Stimulated activated CD8-positive, alpha-beta memory T cell treated with anti-CD3 and anti-CD28 coated beads, Interleukin-7, amount 100 ng/mL, for 1 hour (primary cell): ENCODE results near the gene ROCK1.
"Not testable (repeated sequence)": the region's sequence is repeated elsewhere in the genome, so short reads cannot be mapped to it uniquely, and the experiment has no call there.

ENCODE experiments used
- DNase-seq, 2 donors: peaks; one replicate each; pipeline ENCODE4 v3.0.0-alpha.2; 2020; ENCODE audit warnings: low read depth in 2 of 2

ROCK1 gene

DNA sequence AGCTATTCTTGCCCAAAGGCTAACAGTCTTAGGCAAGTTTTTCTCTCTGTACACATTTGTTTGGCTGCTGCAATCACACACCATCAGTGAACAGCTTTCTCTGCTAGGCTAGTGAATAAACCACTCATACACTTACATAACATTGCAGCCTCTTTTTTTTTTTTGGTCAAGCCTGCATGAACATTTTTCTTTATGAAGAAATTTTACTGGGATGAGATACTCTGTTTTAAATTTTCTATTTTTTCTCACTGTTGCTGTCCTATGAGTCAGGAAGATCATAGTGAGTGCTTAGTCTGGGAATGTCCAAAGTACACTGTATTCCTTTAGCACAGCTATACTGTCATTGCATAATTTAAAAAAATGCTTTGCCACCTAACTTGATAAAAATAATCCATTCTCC lies 58.5 kb downstream of the ROCK1 start:
- DNase-seq = no peak

DNA sequence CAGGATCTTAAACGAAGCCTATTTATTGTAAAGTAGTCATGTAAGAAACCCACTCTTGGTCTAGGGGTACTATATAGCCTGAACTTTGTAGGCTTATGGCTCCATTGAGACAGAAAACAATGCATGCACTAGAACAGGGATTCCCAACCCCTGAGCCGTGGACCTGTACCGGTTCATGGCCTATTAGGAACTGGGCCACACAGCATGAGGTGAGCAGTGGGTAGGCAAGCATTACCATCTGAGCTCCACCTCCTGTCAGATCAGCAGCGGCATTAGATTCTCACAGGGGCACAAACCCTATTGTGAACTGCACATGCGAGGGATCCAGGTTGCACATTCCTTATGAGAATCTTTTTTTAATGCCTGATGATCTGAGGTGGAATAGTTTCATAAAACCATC lies 59.2 kb downstream of the ROCK1 start:
- no peak for DNase-seq

DNA sequence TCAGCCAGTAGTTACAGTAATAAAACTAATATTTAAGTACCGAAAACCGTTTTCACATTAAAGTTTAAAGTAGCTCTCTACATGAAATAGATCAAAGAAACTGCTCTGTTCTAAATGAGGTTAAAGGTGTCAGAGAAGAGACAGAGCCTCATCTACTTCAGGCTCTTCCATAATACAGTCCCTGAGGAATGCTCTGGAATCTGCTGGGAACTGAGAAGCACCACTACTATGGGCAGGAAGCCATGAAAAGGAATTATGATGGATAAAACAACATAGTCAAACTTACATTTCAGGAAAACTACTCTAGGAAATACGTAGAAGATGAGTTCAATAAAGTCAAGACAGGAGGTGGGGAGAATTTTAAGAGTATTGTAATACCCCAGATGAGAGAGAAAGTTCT lies 60.0 kb downstream of the ROCK1 start:
- DNase-seq = no peak

DNA sequence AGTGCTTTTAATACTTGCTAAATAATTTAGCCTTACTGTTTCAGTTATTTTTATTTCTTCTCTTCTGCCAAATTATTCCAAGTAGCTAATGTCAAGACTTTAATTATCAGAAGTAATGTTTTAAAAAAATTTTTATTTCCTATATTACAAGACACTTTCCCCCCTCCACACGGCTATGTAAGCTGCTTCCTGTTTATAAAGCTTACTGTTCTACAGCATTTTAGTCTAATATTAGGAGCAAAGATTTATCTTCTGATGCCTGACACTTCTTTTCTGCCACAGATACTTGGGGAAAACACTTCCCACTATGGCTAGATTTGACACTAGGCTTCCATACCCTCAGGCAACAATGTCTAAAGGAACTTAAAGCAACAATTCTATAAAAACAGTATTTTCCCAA lies 62.3 kb downstream of the ROCK1 start:
- no peak for DNase-seq

DNA sequence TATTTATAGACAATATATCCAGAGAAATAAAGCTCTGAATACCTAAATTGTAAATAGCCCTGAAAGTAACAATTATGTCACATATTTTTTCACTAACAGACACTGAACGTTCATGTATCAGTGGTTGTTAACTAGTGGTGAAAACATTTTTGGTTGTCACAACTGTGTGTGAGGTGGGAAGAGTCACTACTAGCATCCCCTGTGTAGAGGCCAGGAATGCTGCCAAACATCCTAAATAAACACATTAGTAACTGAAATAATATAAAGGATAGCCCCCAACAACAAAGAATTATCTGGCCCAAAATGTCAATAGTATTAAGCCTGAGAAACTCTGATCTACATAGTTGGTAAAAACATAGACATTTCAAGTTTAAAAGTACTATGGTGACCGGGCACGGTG lies 64.5 kb downstream of the ROCK1 start:
- DNase-seq = no peak

- DNase-seq = no peak
Measured at GRCh38 chr18:21040466-21040865, 71.1 kb downstream of the ROCK1 start.

- DNase-seq = no peak
Measured at GRCh38 chr18:21038201-21038600, 73.4 kb downstream of the ROCK1 start.

- DNase-seq = no peak
Measured at GRCh38 chr18:21031845-21032244, 79.8 kb downstream of the ROCK1 start.

GRCh38 chr18:21018257-21018656 lies 93.4 kb downstream of the ROCK1 start:
- DNase-seq = not testable (repeated sequence)

GRCh38 chr18:21012308-21012707 lies 99.3 kb downstream of the ROCK1 start:
- DNase-seq = no peak

- no peak for DNase-seq
Measured at GRCh38 chr18:21004726-21005125, 106.9 kb downstream of the ROCK1 start.

DNA sequence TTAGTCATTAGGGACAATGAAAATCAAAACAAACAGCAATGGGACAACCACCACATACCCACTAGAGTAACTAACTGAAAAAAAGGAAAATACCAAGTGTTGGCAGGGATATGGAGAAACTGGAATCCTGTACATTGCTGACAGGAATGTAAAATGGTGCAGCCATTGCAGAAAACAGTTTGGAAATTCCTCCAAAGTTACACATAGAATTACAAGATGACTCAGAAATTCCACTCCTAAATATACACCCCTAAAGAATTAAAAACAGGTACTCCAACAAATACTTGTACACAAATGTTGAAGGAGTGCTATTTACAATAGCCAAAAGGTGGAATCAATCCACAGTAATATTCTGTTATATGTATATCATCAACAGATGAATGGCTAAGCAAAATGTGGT lies 110.9 kb downstream of the ROCK1 start:
- no peak for DNase-seq

DNA sequence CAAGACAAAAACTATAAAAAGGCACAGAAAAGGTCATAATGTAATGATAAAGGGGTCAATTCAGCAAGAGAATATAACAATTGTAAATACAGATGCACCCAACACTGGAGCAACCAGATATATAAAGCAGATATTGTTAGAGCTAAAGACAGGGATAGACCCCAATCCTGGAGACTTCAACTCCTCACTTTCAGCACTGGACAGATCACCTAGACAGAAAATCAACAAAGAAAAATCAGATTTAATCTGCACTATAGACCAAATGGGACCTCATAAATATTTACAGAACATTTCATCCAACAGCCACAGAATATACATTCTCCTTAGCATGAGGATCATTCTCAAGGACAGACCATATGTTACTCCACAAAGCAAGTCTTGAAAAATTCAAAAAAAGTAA lies 114.2 kb downstream of the ROCK1 start:
- no peak for DNase-seq

- no peak for DNase-seq
Measured at GRCh38 chr18:20996418-20996817, 115.2 kb downstream of the ROCK1 start.

DNA sequence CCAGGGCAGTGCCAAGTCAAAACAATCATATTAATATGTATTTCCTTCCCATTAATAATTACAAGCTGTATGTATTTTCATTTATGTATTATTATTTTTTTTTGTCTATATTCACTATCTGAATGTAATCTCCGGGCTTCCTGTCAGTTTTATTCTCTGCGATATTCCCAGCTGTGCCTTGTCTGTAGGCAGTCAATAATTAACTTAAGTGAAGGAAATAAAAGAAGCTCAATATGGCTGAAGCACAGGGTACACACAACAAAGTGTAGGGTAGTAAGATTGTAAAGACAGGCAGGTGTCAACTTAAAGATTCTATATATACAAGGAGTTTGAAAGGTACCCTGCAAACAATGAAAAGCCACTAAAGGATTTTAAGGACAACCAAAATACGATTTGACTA lies 122.9 kb downstream of the ROCK1 start:
- no peak for DNase-seq

DNA sequence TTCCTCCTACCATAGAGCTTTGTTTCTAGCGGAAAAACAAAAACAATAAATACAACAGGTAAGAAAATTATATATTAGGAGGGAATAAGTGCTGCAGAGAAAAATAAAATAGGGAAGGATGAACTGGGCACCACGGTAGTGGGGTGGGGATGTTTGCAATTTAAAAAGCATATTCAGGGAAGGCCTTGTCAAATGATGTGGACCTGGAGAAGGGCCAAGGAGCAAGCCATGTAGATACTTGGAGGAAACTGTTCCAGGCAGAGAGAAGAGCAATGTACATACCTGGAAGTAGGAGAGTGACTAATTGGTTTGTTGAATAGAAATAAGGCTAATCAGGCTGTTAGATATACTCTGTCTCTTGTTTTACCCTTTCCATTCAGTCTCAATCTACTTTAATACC lies 136.5 kb downstream of the ROCK1 start:
- DNase-seq = no peak

GRCh38 chr18:20971886-20972267 lies 139.7 kb downstream of the ROCK1 start:
- no peak for DNase-seq

DNA sequence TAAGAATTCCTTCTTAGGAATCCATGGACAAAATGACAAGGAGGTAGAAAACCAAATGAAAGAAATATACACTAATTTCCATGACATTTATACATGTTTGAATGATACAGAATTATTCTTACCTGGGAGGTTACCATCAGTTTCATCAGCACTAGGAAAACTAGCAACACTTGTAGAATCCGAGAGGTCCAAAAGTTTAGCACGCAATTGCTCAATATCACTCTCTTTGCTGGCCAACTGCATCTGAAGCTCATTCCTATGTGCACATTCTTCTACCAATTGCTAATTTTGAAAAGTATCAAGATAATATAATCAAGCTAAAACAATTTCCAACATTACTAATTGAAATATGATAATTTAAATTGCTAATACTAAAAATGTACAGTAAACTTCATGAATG lies 144.8 kb downstream of the ROCK1 start:
- DNase-seq = no peak

DNA sequence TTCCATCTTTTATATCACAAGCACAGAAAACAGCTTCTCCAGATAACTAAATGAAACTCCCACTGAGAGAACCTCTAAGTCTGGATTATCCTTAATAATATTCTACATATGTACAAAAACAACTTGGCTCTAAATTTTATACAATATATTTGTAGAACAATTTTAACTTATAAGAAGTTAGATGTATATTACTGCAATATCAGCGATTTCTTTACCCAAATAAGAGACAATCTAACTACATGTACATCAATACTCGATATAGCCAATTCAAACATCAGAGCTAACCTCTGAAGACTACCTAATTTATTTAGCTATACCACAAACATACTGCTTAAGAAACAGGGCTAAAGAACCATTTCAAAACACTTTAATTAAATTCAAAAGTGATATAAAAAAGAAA lies 148.6 kb downstream of the ROCK1 start:
- no peak for DNase-seq

GRCh38 chr18:20960735-20961134 lies 150.9 kb downstream of the ROCK1 start:
- DNase-seq = no peak

DNA sequence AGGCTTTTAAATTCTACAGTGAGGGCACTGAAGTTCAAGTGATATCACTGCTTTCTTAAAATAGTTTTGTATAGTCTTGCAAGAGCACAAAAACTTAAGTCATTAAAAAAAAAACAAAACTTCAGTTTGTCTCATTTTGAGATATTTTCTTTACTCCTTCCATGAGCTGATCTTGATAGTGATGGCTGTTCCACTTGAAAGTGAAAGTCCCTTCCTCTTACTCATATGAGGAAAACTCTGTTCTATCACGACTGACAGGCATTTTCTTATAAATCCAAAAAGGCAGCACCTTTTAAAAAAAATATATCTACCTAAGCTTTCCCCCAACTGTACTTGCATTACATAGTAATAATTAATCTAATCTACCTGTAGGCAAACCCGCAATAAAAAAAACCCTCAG lies 160.8 kb downstream of the ROCK1 start:
- not testable (repeated sequence) for DNase-seq
